HG02970 (cell line): ENCODE data around the gene TRPV5.

Experiments used
- ATAC-seq: cut with Tn5 transposase; IDR thresholded peaks from one replicate; pipeline ENCODE4 v1.9.1; 2021; ENCODE audit warnings: mild to moderate bottlenecking, moderate library complexity, moderate number of reproducible peaks; ENCODE audit not compliant: unreplicated experiment, low FRiP score

Gene TRPV5

DNA sequence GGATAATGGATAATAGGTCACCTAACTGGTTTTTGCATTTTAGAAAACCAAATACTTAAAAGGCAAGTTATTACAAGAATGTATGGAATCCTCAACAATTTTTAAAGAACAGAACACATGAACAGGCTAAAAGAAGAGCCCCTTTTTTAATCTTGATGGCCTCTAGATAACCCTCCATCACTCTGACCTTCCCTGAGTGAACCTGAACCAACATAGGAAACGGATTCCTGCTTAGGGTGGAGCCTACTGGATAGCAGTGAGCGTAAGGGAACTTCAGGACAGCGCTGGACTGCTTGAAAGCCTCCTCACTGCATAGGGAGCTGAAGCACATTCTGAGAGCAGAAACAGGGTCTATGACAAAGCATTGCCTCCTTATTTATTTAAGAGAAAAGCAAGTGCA lies 20.5 kb downstream of the TRPV5 start:
- no peak for ATAC-seq

DNA sequence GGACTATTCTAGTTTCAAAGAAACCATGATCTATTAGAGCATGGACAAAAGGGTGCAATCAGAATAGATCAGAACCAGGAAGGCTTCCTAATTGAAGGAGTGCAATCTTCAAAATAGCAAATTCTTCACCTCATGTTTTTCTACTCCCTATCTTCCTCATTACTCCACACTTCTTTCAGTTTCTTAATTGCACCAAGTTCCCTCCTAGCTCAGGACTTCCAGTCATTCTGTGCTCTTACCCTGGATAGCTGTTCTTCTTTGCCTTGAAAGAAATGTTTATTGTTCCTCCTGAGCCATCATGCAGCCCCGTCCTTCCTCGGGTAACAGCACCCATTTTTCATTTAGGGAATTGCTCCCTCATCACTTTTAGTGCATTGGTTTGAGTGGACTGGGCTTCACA lies 23.1 kb downstream of the TRPV5 start:
- no peak for ATAC-seq

DNA sequence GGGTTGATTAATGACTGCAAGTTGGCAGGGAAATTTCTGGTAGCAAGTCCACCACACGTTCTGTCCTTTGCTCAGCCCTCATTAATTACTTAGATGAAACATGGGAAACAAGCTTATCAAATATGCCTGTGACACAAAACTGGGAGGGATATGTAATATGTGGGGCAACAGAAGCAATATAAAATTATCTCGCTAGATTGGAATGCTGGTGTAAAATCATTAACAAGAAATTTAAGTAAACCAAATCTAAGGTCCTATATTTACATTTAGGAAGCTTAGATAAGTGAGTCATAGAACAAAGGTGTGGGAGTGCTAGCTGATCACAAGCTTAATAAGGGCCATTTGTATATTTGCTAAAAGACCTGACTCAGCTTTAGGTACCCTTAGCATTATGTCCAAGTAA lies 23.5 kb downstream of the TRPV5 start:
- no peak for ATAC-seq

DNA sequence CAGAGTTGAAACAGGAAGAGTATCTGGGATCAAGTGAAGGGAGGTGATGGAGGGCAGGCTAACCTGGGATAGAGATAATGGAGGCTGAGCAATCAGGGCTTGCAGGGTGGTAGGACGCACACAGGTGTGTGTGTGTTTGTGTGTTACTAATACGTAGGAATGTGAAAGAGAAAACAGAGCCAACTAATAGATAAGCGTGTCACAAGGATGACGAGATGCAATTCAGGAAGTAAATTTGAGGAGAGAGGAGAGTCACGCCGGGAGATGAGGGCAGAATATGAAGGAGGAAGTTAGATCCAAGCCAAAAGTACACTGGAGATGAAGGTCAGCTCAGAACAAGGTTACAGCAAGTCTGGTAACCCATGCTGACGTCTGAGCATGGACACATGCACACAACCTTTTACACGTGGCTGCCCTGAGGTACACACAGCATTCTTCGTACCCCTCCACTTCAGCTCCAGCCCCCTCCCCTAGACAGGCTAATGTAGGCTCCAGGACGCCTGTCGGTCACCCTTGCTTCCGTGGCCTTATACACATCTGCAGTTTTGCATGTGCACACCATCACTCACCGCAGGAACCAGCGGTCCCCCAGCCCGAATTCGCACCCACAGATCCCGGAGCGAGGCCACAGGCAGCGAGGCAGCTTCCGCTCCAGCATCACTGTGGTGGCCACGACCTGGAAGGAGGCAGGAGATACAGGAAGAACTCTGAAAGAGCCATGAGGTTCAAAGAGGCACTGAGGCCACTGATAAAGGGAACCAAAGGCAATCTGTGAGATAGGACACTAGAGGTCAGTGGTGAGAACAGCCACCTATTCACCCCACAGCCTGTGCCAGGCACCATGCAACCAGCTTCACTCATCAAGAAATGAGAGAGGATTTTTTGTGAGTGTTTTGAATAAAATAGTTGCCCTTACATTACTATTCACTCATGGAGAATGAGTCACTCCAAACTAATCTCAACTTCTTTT lies 24.3 kb downstream of the TRPV5 start:
- ATAC-seq: no peak

DNA sequence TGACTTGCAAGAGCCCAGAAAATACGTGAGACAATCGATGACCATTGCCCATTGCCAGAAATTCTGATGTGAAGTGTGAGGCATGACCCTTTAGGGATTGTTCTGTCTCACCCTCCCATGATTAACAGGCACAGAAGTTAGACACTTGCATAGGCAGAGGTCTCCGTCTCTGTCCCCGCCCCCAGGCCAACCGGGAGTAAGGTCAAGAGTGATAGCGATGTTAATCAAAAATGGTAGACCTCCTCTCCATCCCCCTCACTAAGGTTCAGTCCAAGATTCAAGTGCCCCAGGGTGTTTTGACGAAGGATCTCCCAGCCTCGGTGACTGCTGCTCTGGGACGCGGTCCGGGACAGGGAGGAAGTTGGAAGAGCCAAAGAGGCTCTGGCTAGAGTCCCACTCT lies 25.3 kb downstream of the TRPV5 start:
- no peak for ATAC-seq

DNA sequence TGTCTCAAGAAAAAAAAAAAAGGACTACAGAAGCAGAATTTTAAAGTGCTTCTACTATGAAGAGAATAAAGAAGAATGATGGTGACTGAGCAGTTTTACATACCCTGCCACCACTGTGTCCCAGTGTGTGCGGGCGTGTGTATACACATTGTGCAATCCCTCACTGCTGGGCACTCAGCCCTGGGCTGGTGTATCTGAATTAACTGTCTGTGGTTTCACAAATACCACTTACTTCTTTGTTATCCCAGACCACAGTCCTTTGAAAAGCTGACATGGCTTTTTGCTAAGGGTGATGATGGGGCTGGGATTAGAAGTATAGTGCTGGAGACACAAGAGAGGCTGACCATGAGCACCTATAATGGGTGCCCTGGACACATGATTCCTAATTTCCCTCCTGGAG lies 26.9 kb downstream of the TRPV5 start:
- no peak for ATAC-seq

DNA sequence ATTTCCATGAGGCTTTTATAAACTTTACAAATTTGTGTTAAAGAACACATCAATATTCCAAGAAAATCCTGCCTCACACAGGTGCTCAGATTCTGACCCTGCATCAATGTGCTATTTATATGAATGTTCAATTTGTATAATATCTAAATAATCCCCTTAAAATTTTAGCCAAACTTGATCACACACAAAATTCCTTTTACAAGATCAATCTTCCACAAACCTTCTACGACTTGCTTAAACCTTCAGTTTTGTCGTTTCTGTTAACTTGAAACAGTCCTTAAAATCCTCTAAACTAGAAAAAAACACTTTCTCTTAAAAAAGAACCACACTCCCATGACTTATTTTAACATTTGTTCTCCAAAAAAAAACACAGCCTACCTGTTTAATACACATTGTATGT lies 27.8 kb downstream of the TRPV5 start:
- no peak for ATAC-seq

DNA sequence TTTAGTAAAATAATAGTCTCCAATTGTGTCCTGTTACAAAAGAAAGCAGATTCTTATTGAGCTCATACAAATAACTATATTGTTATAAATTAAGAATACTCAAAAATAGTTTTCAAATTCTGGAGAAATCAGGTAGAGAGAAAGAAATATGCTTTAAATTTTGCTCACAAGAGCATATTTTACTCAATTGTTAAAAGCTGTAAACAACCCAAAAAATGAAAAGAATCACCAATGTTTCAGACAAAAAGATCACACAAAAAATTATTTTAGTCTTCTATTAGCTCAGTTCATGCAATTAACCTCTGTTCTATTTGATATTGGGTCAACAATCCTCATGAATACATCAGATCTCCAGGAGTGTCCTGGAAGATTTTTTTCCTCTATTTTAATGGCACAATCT lies 29.4 kb downstream of the TRPV5 start:
- ATAC-seq: no peak

DNA sequence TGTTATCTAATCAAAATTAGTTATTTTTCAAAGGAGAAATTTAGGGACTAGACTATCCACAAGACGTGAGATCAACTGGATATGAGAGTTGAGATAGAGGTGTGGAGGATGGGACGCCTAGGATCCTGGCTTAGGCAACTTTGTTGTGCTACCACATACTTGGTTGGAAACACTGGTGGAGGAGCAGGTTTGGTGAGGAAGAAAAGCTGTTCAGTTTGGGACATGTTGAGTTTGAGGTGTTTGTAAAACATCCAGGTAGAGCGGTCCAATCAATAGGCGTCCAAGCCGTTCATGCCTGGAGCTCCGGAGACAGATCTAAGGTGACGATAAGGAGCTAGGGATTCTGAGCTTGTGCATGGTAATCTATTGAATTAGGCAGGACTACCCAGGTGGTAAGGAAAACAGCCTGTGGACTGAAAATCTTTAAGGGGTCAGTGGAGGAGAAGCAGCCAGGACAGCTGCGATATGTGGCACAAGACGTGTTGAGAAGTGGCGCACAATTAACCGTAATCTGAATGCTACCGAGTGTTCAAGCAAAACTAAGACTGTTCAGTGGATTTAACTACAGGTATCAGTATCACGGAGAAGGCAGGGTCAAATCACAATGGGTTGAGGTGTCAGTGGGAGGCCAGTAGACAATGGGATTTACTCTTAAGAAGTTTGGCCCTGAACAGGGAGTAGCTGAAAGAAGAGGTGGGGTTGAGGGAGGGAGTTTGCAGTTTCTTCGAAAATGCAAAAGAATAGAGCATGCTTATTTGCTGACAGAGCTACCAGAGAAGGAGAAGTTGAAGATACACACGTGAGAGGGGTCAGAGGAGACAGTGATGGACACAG lies 31.9 kb downstream of the TRPV5 start:
- ATAC-seq: no peak

DNA sequence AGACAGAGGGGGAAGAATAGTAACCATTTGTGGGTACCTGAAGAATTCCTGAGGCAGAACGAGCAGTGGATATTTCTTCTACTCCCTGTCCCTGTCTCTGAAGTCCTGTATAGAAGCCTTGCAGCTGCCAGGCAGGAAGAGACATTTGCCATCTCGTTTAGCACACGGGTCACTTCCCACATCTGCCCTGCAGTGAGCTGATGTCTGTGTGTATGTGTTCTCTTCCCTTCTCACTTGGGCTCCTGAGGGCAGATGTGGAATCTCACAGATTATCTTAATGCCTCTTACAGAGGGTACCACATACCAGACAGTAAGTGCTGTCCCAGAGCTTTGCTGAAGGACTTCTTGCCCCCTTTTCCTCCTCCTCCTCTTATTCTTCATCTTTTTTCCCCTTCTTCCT lies 33.9 kb downstream of the TRPV5 start:
- ATAC-seq: no peak

DNA sequence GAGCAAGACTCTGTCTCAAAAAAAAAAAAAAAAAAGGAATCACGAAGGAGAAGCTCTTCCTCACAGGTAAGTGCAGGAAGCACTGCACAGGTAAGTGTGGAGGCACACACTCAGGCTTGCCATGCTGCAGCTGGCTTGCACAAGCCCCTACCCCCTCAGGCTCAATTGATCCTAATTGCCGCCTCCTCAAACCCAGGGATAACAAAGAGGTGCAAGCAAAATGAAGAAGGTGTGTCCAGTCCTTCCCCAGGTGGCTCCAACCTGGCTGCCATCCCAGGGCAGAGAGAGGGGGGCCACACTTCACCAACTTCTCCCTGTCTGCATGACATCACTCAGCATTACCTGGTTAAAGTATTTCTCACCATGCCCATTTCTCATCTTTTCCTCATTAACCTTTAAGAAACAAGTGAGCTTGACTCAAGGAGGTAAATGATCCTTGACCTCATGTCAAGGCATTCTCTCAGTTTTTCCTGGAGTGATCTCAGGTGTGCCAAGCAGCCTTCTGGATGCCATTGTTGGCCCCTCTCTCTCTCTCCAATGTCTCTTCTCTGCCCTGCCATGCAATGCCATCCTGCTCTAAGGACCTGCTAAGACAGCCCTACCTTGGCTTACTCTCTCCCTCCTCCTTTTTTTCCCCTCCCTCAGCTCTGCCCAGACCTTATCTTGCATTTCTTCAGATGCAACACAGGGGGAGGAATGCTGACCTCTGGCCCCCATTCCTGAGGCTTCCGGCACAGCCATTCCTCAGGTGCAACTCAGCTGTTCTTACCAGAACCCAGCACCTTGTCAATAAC lies 35.0 kb downstream of the TRPV5 start:
- ATAC-seq: no peak

DNA sequence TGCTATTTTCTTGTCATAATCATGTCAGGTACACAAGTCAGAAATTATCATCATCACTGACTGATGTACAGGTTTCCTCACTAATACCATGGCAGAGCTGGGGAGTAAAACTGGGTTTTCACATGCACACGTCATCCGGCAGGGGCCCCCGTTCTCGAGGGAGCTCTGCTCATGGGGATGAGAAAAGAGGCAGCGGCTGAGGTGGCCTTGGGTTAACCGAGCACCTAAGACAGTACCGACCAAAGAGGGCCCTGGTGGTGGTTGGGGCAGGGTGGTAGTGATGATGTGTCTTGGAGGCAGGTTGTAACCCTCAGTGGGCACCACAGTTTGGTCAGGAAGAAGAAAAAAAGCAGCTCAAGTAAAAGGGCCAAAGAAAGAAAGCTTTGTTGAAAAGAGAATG lies 35.9 kb downstream of the TRPV5 start:
- ATAC-seq: no peak

DNA sequence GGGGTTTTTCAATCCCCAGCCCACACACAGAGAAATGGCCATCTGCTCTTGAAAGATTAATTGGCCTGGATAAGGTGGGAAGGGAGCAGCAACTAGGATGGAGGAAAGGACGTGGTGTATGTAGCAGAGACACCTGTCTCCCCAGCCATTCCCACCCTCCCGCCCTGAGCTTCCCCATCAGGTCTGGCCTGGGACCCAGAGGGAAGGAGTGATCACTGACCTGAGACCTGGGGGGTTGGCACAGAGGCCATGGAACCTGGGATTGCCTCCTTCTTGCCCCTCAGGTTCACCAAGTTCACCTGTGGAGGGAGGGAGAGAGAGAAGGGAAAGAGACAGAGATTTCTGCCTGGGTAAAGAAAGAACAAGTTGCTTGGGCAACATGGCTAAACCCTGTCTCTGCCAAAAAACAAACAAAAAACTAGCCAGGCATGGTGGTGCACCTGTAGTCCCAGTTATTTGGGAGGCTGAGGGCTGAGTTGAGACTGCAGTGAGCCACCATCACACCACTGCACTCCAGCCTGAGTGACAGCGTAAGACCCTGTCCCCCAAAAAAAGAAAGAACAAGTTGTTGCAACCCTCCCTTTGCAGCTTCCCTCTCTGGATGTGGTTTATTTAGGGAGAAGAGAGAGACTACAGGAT lies 36.7 kb downstream of the TRPV5 start:
- no peak for ATAC-seq

DNA sequence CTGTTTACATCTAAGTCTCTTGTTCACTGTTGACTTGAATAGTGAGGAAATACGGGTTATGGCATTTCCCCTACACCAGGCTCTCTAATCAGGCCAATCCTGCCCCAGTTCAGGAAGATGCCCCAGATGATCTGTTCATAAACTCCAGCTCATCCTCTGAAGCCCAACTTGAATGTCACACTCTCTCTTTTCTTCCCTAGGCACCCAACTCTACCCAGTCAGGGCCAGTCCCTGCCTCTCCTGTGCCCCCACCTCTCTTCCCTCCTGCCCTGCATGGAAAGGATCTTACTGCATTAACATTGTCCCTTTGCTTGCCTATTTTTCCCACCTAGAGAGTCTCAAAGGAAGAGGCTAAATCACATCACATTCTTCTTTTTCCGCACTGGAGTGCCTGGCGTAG lies 37.4 kb downstream of the TRPV5 start:
- no peak for ATAC-seq

DNA sequence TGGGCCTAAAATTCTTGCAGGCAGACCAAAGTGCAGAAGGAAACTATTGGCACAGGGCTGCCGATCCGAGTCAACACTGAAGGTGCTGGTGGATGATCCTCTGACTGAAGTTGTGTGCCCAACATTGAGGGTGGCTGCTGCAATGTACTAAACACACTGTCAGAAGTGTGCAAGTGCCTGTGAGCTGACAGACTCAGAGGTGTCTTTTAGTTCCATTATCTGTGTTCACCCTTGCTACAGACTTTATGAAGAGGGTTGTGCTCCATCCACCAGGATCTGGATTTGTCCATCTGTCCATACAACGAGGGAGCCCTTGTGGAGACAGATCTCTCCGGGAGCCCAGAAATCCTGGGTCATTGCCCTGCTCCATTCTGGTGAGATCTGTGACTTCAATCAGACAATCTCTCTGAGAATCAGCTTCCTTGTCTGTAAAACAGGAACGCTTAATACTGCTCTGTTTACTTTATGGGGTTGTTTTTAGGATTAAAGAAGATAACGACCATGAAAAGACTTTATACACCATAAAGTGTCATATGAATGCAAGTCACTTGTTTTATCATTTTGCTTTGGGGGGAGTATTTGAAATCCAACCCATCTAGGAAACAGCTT lies 38.5 kb downstream of the TRPV5 start:
- ATAC-seq: no peak

DNA sequence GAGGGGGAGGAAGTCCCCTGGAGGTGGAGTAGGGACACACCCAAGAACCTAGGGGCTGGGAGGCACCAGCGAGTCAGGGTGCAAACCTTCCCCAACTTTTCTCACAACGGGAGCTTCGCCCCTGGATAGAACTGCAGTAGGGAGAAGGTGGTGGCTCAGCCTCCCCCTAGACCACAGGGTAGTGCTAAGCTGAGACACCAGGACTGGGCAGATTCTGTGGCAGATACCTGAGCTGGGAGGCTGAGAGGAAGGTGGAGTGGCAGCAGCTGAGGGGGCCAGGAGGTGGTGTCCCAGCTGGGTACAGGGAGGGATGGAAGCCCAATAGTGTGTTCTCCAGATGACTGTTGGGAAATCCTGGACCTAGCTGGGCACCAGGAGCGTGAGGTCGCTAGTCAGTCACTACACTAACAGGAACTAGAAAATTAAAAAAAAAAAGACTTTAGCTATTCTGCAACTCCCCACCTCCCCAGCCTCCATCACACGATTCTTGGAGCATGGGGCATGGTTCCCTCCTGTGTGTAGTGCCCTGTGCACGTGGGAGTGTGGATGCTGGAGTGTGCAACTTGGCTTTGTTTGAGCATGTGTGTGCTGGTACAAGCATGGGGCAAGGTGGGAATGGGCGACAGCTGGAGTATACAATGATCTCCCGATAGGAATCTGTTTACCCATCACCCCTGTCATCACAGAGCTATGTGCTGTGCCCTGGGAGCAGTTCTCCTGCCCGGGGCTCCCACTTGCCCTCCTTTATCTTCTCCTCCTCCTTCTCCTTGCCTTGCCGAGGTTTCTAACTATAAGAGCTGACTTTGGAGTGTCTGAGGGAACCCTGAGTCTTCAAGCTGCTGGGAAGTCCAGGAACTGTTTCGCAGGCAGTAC lies 39.2 kb downstream of the TRPV5 start:
- ATAC-seq: no peak

DNA sequence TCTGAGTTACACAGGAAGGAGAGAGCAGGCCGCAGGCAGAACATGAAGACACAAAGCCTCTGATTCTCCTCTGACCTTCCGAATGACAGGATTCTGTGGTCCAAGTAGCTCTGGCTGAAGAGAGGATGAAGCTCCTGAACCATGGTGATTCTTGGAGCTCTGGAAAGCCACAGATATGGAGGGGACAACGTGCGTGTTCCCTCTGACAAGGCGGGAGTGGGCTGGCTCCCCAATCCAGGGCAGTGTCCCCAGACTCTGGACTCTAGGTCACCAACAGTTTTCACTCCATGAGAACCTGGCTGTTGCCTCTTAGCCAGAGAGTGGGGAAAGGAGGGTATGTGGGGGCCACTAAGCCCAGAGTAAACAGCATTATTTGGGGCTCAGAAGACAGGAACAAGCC lies 40.6 kb downstream of the TRPV5 start:
- no peak for ATAC-seq

DNA sequence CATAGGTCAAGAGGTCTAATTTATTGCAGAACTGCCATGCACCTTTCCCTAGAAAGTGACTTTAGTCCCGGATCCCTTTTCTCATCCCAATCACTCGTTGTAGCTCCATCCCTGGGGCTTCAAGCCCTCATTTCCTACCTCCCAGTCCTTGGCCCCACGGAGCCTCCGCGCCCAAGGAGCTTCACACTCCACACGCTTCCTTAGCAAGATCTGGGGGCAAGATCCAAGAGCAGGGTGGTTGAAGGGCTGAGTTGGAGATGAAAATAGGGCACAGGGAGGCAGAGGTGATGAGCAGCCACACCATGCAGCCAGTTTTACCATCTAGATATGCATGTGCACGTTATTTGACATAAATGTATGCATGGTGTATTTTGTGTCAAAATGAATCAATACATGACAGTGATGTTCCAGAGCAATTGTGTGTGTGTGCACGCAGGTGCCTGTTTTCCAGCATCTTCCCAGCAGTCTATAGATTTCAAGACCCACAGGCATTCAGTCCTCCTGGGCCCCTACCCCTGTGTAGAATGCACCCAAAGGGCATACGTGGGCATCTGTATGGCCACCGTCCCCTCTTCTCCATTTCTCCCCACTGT lies 42.0 kb downstream of the TRPV5 start:
- ATAC-seq: no peak
